BE2C (cell line): ENCODE measurements around the gene MAPK10.

Experiments
- DNase-seq: peaks from one replicate; pipeline ENCODE4 v3.0.0-alpha.2; 2020
- H3K27me3 ChIP-seq: fragments of 250-450 bp; sonication (Bioruptor Pico); 2 replicates; pipeline ENCODE4 v1.5.1; 2020; ENCODE audit warnings: mild to moderate bottlenecking
- H3K36me3 ChIP-seq: fragments of 250-450 bp; sonication (Bioruptor Pico); 2 replicates; pipeline ENCODE4 v1.5.1; 2020; ENCODE audit warnings: mild to moderate bottlenecking
- H3K4me1 ChIP-seq: fragments of 250-450 bp; sonication (Bioruptor Pico); 2 replicates; pipeline ENCODE4 v1.5.1; 2020
- H3K4me3 ChIP-seq: 2 replicates; pipeline ENCODE4 v1.5.1; 2011; ENCODE audit warnings: low read depth, low read length
- H3K9me3 ChIP-seq: fragments of 250-450 bp; sonication (Bioruptor Pico); 2 replicates; pipeline ENCODE4 v1.5.1; 2020
- CTCF ChIP-seq: IDR thresholded peaks from 2 replicates; pipeline ENCODE4 v1.5.1; 2012; ENCODE audit warnings: mild to moderate bottlenecking, low read depth, low read length

MAPK10 gene

DNA sequence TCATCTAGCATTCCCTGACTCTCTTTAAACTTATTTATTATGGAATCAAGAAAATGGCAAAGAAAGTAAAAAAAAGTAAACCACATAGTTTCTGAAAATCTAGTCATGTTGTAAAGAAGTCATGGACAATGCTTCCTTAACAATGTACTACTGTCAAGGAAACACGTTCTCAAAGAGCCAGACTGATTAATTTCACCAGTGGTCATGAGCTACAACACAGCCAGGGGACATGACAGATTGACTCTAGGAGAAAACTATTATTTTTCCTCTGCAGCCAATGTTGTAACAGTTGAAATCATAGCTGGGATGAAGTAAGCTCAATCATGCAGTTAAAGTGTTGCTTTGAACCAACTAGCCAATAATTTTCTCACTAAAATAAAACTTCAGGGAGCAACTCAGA, 109.2 kb downstream of the MAPK10 start:
- H3K4me3 ChIP-seq: no peak overlapping the region
- no peak for DNase-seq
- H3K9me3 ChIP-seq: no peaks in the 10 kb centered on the region
- no peaks in the 10 kb centered on the region for H3K36me3 ChIP-seq
- no peaks in the 10 kb centered on the region for H3K27me3 ChIP-seq
- no peak for TF ChIP-seq CTCF
- H3K4me1 ChIP-seq: no peaks in the 10 kb centered on the region

DNA sequence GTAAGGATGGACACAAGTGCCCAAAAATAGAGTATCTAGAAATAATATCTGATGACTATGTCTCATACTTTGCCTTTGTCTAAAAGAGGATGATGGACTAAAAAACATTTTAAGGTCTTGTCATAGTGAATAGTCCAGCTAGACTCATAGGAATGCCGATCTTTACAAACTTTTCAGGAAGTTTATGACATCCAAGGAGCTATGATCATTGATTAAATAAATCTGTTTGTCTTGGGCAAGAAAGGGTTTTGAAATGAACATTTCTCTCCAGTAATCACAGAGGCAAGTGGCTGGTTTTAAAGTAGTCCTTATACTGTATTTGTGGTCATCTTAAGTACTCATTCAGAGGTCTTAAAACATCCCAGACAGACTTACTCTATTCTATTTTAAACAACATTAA, 109.8 kb downstream of the MAPK10 start:
- Histone ChIP-seq H3K27me3 (no peaks in the 10 kb centered on the region), H3K9me3 (no peaks in the 10 kb centered on the region), H3K36me3 (no peaks in the 10 kb centered on the region), H3K4me1 (no peaks in the 10 kb centered on the region), H3K4me3 (no peak overlapping the region)
- no peak for TF ChIP-seq CTCF
- DNase-seq: no peak

DNA sequence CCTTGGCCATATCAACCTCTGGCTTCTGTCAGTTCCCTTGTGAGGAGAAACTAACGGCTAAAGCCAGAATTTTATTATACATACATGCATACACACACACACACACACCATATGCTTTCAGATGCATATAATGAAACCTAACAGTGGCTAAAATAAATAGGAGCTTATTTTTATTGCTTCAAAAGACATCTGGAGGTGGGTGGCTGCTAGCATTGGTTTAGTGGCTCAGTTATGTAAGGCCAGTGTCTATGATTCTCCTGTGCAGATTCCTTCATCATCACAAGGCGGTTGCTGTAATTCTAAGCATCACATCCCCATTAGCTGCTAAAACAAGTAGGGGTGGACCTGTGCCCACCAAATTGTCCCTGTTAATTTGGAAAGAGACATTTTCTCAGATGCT, 110.8 kb downstream of the MAPK10 start:
- Histone ChIP-seq H3K9me3 (no peaks in the 10 kb centered on the region), H3K27me3 (no peaks in the 10 kb centered on the region), H3K4me1 (no peaks in the 10 kb centered on the region), H3K4me3 (no peak overlapping the region), H3K36me3 (no peaks in the 10 kb centered on the region)
- TF ChIP-seq CTCF: no peak
- no peak for DNase-seq

DNA sequence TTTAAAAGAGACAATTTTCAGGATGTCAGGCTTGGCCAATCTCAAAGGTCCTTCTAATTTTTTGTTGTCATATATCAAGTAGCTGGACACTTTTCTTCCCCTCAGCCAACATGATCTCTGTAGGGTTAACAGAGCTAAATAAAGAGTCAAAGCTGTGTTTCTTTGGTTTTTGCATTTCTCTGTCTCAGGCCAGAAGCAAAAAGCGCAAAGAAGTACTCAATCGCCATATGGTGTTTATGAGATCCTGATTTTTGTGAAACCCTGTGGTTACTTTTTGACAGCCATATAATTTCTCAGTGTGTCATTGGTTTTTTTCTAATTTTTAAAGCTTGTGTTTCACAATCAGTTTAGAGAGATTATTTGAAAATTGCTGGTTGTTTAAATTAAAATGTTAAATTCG, 111.9 kb downstream of the MAPK10 start:
- TF ChIP-seq CTCF: no peak
- Histone ChIP-seq H3K4me1 (no peaks in the 10 kb centered on the region), H3K9me3 (no peaks in the 10 kb centered on the region), H3K4me3 (no peak overlapping the region), H3K27me3 (no peaks in the 10 kb centered on the region), H3K36me3 (no peaks in the 10 kb centered on the region)
- DNase-seq: no peak

GRCh38 chr4:86247320-86247719, 112.5 kb downstream of the MAPK10 start:
- no peak overlapping the region for H3K4me3 ChIP-seq
- DNase-seq: no peak
- no peaks in the 10 kb centered on the region for H3K9me3 ChIP-seq
- TF ChIP-seq CTCF: no peak
- H3K4me1 ChIP-seq: no peaks in the 10 kb centered on the region
- no peaks in the 10 kb centered on the region for H3K36me3 ChIP-seq
- no peaks in the 10 kb centered on the region for H3K27me3 ChIP-seq

DNA sequence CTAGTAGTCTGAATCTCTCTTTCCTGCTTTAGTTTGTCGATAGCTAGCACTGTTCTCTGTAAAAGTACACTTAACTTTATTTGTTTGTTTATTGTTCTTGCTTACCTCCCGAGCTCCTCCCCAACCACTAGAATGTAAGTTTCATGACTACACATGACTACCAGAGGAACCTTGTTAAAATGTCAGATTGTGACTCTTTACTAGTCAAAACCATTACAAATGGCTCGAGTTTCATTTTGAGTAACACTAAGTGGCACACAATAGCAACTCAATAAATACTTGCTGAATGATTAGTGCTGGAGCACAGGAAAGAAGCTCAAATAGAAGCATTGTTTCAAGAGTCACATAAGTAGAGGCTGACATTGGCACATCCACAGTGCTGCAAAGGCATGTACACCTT, 116.1 kb downstream of the MAPK10 start:
- no peak for TF ChIP-seq CTCF
- no peaks in the 10 kb centered on the region for H3K9me3 ChIP-seq
- H3K4me3 ChIP-seq: no peak overlapping the region
- H3K27me3 ChIP-seq: no peaks in the 10 kb centered on the region
- H3K4me1 ChIP-seq: no peaks in the 10 kb centered on the region
- H3K36me3 ChIP-seq: no peaks in the 10 kb centered on the region
- no peak for DNase-seq
